ENCODE results near the gene EIF4EBP2. TPM values are rescaled to one million over a fixed set of nuclear protein-coding genes. Genes with fewer than 3 reads are reported as not detected.

The EIF4EBP2 gene
- total and polyA plus RNA-seq, 2 of the 13 experiments (the other 11 are each of a cell fraction or from before 2014, with no cell fraction given), result 16.9 to 22.0 TPM

DNA sequence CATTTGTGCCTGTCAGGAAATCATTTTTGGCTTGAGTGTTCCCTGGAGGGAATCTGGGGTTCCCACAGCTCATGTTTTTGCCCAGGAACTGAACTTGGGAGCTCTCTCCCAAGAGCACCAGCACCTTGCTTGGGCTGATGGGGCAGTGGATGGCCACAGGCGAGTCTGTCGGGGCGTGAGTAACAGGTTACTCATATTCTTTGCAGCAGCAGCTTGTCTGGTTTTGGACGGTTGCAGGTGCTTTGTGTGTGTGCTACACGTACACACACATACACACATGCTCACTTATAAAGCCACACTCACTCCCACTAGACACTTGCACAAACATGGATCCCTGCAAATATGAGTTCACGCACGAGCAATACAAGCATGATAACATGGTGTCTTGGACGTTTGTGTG is 71.7 kb downstream of the EIF4EBP2 start (continued):
- no peak for TF ChIP-seq PHF8 (CRISPR knock-in tag; IDR thresholded peaks at IDR 0.05)

DNA sequence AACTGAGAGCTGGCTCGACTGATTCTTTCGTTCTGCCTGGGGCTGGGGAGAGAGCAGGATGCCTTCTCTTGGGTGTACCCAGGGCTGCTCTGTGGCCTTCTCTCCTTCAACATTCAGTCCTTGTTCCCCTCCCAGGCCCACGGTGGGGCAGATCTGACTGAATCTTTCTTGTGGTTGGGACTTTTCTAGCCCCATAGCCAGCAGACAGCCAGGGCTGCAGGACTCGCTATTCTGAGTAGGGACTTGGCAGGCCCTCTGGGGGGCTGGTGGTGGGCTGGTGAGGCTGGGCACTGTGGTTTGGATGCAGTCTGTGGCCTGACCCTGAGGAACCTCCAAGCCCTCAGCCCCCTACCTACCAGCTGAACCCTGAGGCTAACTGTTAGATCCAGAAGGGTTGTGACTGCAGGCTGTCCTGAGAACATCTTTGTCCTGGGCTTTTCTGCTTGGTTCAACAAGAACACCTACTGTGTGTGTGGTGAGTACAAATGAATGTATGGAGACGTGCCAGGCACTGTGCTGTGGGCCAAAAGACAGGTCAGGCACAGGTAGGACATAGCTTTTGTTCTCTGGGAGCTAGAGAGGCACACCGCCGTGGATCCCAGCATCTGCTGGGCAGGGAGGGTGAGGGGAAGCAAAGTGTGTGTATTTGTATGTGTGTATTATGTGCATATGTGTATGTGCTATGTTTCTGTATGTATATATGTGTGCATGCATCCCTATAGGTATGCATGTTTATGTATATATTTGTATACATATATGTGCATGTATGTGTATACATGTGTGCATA is 72.5 kb downstream of the EIF4EBP2 start:
- ChIA-PET POLR2A (no interaction called here), CTCF (ENCODE audit: low intra/inter-chr PET ratio, low total read pairs) (no interaction called here)
- peaks cover 15% of the 10 kb centered on the region for H3K4me1 ChIP-seq (ENCODE audit: insufficient read depth, low read length)
- BruUV-seq (replicated peaks), result no TSS peak
- FAIRE-seq, result no peak
- no peak for ATAC-seq
- H3K27me3 ChIP-seq (ENCODE audit: control insufficient read depth in 1 of 2, insufficient read depth in 2 of 2, low read length in 2 of 2), result peaks cover 9 to 78% of the 10 kb centered on the region in 2 experiments
- no peaks in the 10 kb centered on the region for H4K20me1 ChIP-seq (ENCODE audit: insufficient read depth, low read length)
- no peak overlapping the region for H3K4me3 ChIP-seq (replicated peaks in 1 of 3; ENCODE audit: insufficient read depth in 1 of 3, low read depth in 2 of 3, low read length in 3 of 3)
- H3K36me3 ChIP-seq (replicated peaks in 1 of 2; ENCODE audit: control insufficient read depth in 1 of 2, insufficient read depth in 2 of 2, low read length in 2 of 2), result no peaks in the 10 kb centered on the region
- intact Hi-C loops (cut with micrococcal nuclease; ENCODE audit: unreplicated experiment), result no loop called here
- H3K9ac ChIP-seq (ENCODE audit: insufficient read depth, low read depth, low read length), result no peak overlapping the region
- no peak overlapping the region for H3K4me2 ChIP-seq (ENCODE audit: low read depth, low read length)
- in situ Hi-C loops (cut with HindIII; ENCODE audit: extremely low pct_ligation_motif_present, low pct_unique_long_range_greater_than_20kb), result no loop called here
- H3K9me3 ChIP-seq (ENCODE audit: low read length), result no peaks in the 10 kb centered on the region
- H3K79me2 ChIP-seq (ENCODE audit: insufficient read depth, low read length), result no peaks in the 10 kb centered on the region
- H3K27ac ChIP-seq (ENCODE audit: extremely low read length, insufficient read depth, low read length), result no peak overlapping the region
- 26% methylated on average over 6 of the region's 7 CpGs for WGBS (ENCODE audit: low lambda C conversion rate)
- no peak overlapping the region for H2AFZ ChIP-seq (ENCODE audit: low read length)
- DNase-seq (ENCODE audit: low spot score), result no peak
- TF ChIP-seq, protein P1, sequence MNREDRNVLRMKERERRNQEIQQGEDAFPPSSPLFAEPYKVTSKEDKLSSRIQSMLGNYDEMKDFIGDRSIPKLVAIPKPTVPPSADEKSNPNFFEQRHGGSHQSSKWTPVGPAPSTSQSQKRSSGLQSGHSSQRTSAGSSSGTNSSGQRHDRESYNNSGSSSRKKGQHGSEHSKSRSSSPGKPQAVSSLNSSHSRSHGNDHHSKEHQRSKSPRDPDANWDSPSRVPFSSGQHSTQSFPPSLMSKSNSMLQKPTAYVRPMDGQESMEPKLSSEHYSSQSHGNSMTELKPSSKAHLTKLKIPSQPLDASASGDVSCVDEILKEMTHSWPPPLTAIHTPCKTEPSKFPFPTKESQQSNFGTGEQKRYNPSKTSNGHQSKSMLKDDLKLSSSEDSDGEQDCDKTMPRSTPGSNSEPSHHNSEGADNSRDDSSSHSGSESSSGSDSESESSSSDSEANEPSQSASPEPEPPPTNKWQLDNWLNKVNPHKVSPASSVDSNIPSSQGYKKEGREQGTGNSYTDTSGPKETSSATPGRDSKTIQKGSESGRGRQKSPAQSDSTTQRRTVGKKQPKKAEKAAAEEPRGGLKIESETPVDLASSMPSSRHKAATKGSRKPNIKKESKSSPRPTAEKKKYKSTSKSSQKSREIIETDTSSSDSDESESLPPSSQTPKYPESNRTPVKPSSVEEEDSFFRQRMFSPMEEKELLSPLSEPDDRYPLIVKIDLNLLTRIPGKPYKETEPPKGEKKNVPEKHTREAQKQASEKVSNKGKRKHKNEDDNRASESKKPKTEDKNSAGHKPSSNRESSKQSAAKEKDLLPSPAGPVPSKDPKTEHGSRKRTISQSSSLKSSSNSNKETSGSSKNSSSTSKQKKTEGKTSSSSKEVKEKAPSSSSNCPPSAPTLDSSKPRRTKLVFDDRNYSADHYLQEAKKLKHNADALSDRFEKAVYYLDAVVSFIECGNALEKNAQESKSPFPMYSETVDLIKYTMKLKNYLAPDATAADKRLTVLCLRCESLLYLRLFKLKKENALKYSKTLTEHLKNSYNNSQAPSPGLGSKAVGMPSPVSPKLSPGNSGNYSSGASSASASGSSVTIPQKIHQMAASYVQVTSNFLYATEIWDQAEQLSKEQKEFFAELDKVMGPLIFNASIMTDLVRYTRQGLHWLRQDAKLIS (CRISPR knock-in tag; IDR thresholded peaks at IDR 0.05), result no peak
- TF ChIP-seq ZNF75D (CRISPR knock-in tag; IDR thresholded peaks at IDR 0.05; ENCODE audit: borderline replicate concordance) (no peak), ZNF136 (CRISPR knock-in tag; IDR thresholded peaks at IDR 0.05; ENCODE audit: low read depth) (no peak), ZNF598 (CRISPR knock-in tag; IDR thresholded peaks at IDR 0.05; ENCODE audit: borderline replicate concordance) (no peak), ZNF354B (CRISPR knock-in tag; IDR thresholded peaks at IDR 0.05) (no peak), ESRRA (CRISPR knock-in tag; IDR thresholded peaks at IDR 0.05; ENCODE audit: low read depth) (no peak), KDM5A (IDR thresholded peaks at IDR 0.05; ENCODE audit: borderline replicate concordance, low read length) (no peak), HMGA1 (CRISPR knock-in tag; conservative IDR thresholded peaks at IDR 0.05) (no peak), SRSF1 (optimal IDR thresholded peaks at IDR 0.05; ENCODE audit: low read depth, low read length) (no peak), TBP (CRISPR knock-in tag; IDR thresholded peaks at IDR 0.05) (no peak), POLR2A (IDR thresholded peaks at IDR 0.05; ENCODE audit: insufficient read depth in 1 of 2, low read depth in 2 of 2, low read length in 2 of 2) (no peak)
- TF ChIP-seq, protein P2, sequence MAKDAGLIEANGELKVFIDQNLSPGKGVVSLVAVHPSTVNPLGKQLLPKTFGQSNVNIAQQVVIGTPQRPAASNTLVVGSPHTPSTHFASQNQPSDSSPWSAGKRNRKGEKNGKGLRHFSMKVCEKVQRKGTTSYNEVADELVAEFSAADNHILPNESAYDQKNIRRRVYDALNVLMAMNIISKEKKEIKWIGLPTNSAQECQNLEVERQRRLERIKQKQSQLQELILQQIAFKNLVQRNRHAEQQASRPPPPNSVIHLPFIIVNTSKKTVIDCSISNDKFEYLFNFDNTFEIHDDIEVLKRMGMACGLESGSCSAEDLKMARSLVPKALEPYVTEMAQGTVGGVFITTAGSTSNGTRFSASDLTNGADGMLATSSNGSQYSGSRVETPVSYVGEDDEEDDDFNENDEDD (CRISPR knock-in tag; IDR thresholded peaks at IDR 0.05; ENCODE audit: borderline replicate concordance), result no peak
- TF ChIP-seq, protein P3, sequence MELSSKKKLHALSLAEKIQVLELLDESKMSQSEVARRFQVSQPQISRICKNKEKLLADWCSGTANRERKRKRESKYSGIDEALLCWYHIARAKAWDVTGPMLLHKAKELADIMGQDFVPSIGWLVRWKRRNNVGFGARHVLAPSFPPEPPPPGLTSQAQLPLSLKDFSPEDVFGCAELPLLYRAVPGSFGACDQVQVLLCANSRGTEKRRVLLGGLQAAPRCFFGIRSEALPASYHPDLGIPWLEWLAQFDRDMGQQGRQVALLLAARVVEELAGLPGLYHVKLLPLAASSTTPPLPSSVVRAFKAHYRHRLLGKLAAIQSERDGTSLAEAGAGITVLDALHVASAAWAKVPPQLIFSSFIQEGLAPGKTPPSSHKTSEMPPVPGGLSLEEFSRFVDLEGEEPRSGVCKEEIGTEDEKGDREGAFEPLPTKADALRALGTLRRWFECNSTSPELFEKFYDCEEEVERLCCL (CRISPR knock-in tag; IDR thresholded peaks at IDR 0.05; ENCODE audit: borderline replicate concordance), result no peak
- TF ChIP-seq, protein P4, sequence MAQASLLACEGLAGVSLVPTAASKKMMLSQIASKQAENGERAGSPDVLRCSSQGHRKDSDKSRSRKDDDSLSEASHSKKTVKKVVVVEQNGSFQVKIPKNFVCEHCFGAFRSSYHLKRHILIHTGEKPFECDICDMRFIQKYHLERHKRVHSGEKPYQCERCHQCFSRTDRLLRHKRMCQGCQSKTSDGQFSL (CRISPR knock-in tag; IDR thresholded peaks at IDR 0.05), result no peak
